Body of pancreas (tissue), 4 donors: ENCODE measurements around the gene LRRC27. TPM values are rescaled to one million over a fixed set of nuclear protein-coding genes. Genes with fewer than 3 reads are reported as not detected.

Experiments
- ATAC-seq: fragments of 150-250 bp; one replicate; pipeline ENCODE4 v1.9.1; 2016
- DNase-seq, 4 donors: peaks; one replicate each; pipeline ENCODE4 v3.0.0-alpha.2; 2019
- H3K27ac ChIP-seq, 4 donors: fragments of 200-600 bp; sonication (generic); 1 replicate in 3 of 4; 2 replicates in 1 of 4; pipeline versions ENCODE4 v1.5.1 to v1.6.1; 2016 to 2019; ENCODE audit warnings: mild to moderate bottlenecking in 1 of 4, mixed read lengths in 1 of 4, moderate library complexity in 1 of 4
- H3K27me3 ChIP-seq, 2 donors: fragments of 200-600 bp; sonication (generic); one replicate each; pipeline ENCODE4 v1.6.0; 2016; ENCODE audit warnings: mild to moderate bottlenecking in 1 of 2
- H3K36me3 ChIP-seq, 2 donors: fragments of 200-600 bp; sonication (generic); replicated peaks in 1 of 2; 2 replicates each; pipeline ENCODE4 v1.5.1; 2016; ENCODE audit warnings: low read depth in 2 of 2; ENCODE audit not compliant: insufficient read depth in 1 of 2
- H3K4me1 ChIP-seq: fragments of 200-600 bp; sonication (generic); one replicate; pipeline ENCODE4 v1.6.0; 2016
- H3K4me3 ChIP-seq, 2 donors: fragments of 200-600 bp; sonication (generic); 1 replicate in 1 of 2; 2 replicates in 1 of 2; pipeline ENCODE4 v1.5.1; 2016 to 2019
- H3K9me3 ChIP-seq, 3 donors: fragments of 200-600 bp; sonication (generic); 1 replicate in 2 of 3; 2 replicates in 1 of 3; pipeline ENCODE4 v1.5.1; 2016
- CTCF ChIP-seq, 7 experiments: fragments of 450-650 bp in 4 of 7; fragments of 200-600 bp in 3 of 7; sonication (generic) in 3 of 7; IDR thresholded peaks; one replicate each; pipeline ENCODE4 v1.5.1; 2016 to 2019; ENCODE audit warnings: antibody characterized with exemption in 7 of 7
- POLR2A ChIP-seq, 3 donors: fragments of 450-650 bp; IDR thresholded peaks; one replicate each; pipeline ENCODE4 v1.6.1; 2016; ENCODE audit warnings: antibody characterized with exemption in 3 of 3, mild to moderate bottlenecking in 2 of 3
- WGBS, 2 donors: methylation state at CpG; one replicate each; pipeline ENCODE4 v1.1.5; 2017; 5-methylcytosine and 5-hydroxymethylcytosine counted together
- intact Hi-C: fragments of 100-400 bp; cut with DNase I; formaldehyde crosslinking; loops from one replicate; pipeline ENCODE4 v1.15.1; 2023
- total RNA-seq, 2 donors: library from RNA; depleted of rRNA; stranded (reverse); fragments of >200 nt; gene quantifications; one replicate each; pipeline ENCODE4 v1.1.0, GENCODE V29; 2016

LRRC27 gene
- total RNA-seq, 2 donors from 2014 or later: 6.5 to 24.7 TPM

- no peaks in the 10 kb centered on the region for H3K27me3 ChIP-seq
- ATAC-seq (no peak), DNase-seq (peak in 1 of 4 donors; percentile 9)
- H3K4me3 ChIP-seq: no peak overlapping the region
- intact Hi-C loops: loop anchor here (10.0 kb wide), 1 partner anchor 155 kb away; no protein-coding TSS in a partner anchor
- TF ChIP-seq CTCF (IDR thresholded peaks at IDR 0.05): no peak
- TF ChIP-seq POLR2A (IDR thresholded peaks at IDR 0.05): no peak
- no peaks in the 10 kb centered on the region for H3K9me3 ChIP-seq
- H3K27ac ChIP-seq: no peak overlapping the region
- H3K36me3 ChIP-seq: no peaks in the 10 kb centered on the region
- 86 to 88% methylated on average over 10 to 12 of the region's 12 CpGs for WGBS, 2 donors
- peaks cover 30% of the 10 kb centered on the region for H3K4me1 ChIP-seq
Measured at GRCh38 chr10:132309471-132309865, 22.5 kb upstream of the LRRC27 start.

- intact Hi-C loops: loop anchor here (10.0 kb wide), 1 partner anchor 155 kb away; no protein-coding TSS in a partner anchor
- no peak for DNase-seq
- Histone ChIP-seq H3K27ac (no peak overlapping the region), H3K4me3 (no peak overlapping the region), H3K36me3 (no peaks in the 10 kb centered on the region), H3K9me3 (no peaks in the 10 kb centered on the region), H3K27me3 (no peaks in the 10 kb centered on the region), H3K4me1 (peaks cover 30% of the 10 kb centered on the region)
- ATAC-seq: no peak
- WGBS, 2 donors: 83 to 100% methylated on average over 2 to 7 of the region's 7 CpGs
- TF ChIP-seq POLR2A (IDR thresholded peaks at IDR 0.05): no peak
- TF ChIP-seq CTCF (IDR thresholded peaks at IDR 0.05): no peak
Measured at GRCh38 chr10:132309879-132310591, 22.0 kb upstream of the LRRC27 start.

- no peaks in the 10 kb centered on the region for H3K36me3 ChIP-seq
- H3K27ac ChIP-seq: no peak overlapping the region
- 66 to 71% methylated on average over 14 to 17 of the region's 17 CpGs for WGBS, 2 donors
- intact Hi-C loops: no loop called here
- no peaks in the 10 kb centered on the region for H3K27me3 ChIP-seq
- H3K4me1 ChIP-seq: peaks cover 30% of the 10 kb centered on the region
- no peak for TF ChIP-seq CTCF (IDR thresholded peaks at IDR 0.05)
- no peak for TF ChIP-seq POLR2A (IDR thresholded peaks at IDR 0.05)
- DNase-seq (no peak), ATAC-seq (no peak)
- H3K4me3 ChIP-seq: no peak overlapping the region
- no peaks in the 10 kb centered on the region for H3K9me3 ChIP-seq
Measured at GRCh38 chr10:132310701-132311337, 21.2 kb upstream of the LRRC27 start.

GRCh38 chr10:132311338-132311939 is 20.6 kb upstream of the LRRC27 start:
- H3K36me3 ChIP-seq: no peaks in the 10 kb centered on the region
- 40 to 44% methylated on average over 12 to 18 of the region's 18 CpGs for WGBS, 2 donors
- peak in 6 of 7 experiments; percentile 16 to 65 (median 52) for TF ChIP-seq CTCF (IDR thresholded peaks at IDR 0.05)
- no peak for TF ChIP-seq POLR2A (IDR thresholded peaks at IDR 0.05)
- H3K27ac ChIP-seq: no peak overlapping the region
- peak; percentile 49 for ATAC-seq
- H3K4me1 ChIP-seq: peaks cover 28% of the 10 kb centered on the region
- no peaks in the 10 kb centered on the region for H3K27me3 ChIP-seq
- H3K9me3 ChIP-seq: no peaks in the 10 kb centered on the region
- no peak overlapping the region for H3K4me3 ChIP-seq
- intact Hi-C loops: no loop called here
- DNase-seq: peak; percentile 66 to 87 (median 82)
